Prostate gland (tissue), 2 donors: Measurements from ENCODE around the gene EIF5A2. TPM values are rescaled to one million over a fixed set of nuclear protein-coding genes. Genes with fewer than 3 reads are reported as not detected.

Experiments
- DNase-seq: peaks from one replicate; pipeline ENCODE4 v3.0.0-alpha.2; 2019; ENCODE audit warnings: low spot score
- H3K27ac ChIP-seq, 2 donors: fragments of 200-600 bp; sonication (generic); 2 replicates each; pipeline ENCODE4 v1.5.1; 2017 to 2019
- H3K27me3 ChIP-seq: fragments of 200-600 bp; sonication (generic); replicated peaks from 2 replicates; pipeline ENCODE4 v1.5.1; 2019; ENCODE audit not compliant: insufficient read depth
- H3K36me3 ChIP-seq, 2 donors: fragments of 200-600 bp; sonication (generic); 1 replicate in 1 of 2; 2 replicates in 1 of 2; pipeline versions ENCODE4 v1.5.1 to v1.8.1; 2017 to 2019
- H3K4me1 ChIP-seq: fragments of 200-600 bp; sonication (generic); replicated peaks from 2 replicates; pipeline ENCODE4 v1.5.1; 2019
- H3K4me3 ChIP-seq, 2 donors: fragments of 200-600 bp; sonication (generic); 2 replicates each; pipeline ENCODE4 v1.5.1; 2017 to 2019
- H3K9me3 ChIP-seq: fragments of 200-600 bp; sonication (generic); 2 replicates; pipeline ENCODE4 v1.5.1; 2017
- POLR2A ChIP-seq: fragments of 450-650 bp; IDR thresholded peaks from one replicate; pipeline ENCODE4 v1.6.1; 2016; ENCODE audit warnings: antibody characterized with exemption, mild to moderate bottlenecking
- POLR2AphosphoS5 ChIP-seq: sonication (generic); formaldehyde crosslinking; IDR thresholded peaks from one replicate; pipeline ENCODE4 v1.6.1; 2017; ENCODE audit warnings: antibody characterized with exemption
- WGBS: methylation state at CpG from one replicate; pipeline ENCODE4 v1.1.5; 2018; 5-methylcytosine and 5-hydroxymethylcytosine counted together
- intact Hi-C: fragments of 100-400 bp; cut with DNase I; formaldehyde crosslinking; loops from one replicate; pipeline ENCODE4 v1.14.2; 2022
- total RNA-seq, 2 donors: library from RNA; depleted of rRNA; stranded (reverse); fragments of >200 nt; gene quantifications; one replicate each; pipeline ENCODE4 v1.1.0, GENCODE V29; 2016
- TF ChIP-seq, protein P1 (sequence below), 4 experiments: fragments of 200-600 bp in 2 of 4; fragments of 450-650 bp in 2 of 4; sonication (generic) in 2 of 4; IDR thresholded peaks; 1 replicate in 3 of 4; 2 replicates in 1 of 4; pipeline ENCODE4 v1.5.1; 2016 to 2019; ENCODE audit warnings: antibody characterized with exemption in 4 of 4, mild to moderate bottlenecking in 2 of 4, moderate library complexity in 2 of 4

The EIF5A2 gene
- total RNA-seq, 2 donors from 2014 or later: 1.3 to 3.1 TPM

- 82% methylated on average over 10 of the region's 10 CpGs for WGBS
- Histone ChIP-seq H3K9me3 (no peaks in the 10 kb centered on the region), H3K27ac (no peak overlapping the region), H3K27me3 (no peaks in the 10 kb centered on the region), H3K36me3 (no peaks in the 10 kb centered on the region), H3K4me1 (no peaks in the 10 kb centered on the region), H3K4me3 (no peak overlapping the region)
- no peak for DNase-seq
- intact Hi-C loops: no loop called here
- TF ChIP-seq POLR2AphosphoS5 (no peak), POLR2A (no peak)
- TF ChIP-seq, protein P1, sequence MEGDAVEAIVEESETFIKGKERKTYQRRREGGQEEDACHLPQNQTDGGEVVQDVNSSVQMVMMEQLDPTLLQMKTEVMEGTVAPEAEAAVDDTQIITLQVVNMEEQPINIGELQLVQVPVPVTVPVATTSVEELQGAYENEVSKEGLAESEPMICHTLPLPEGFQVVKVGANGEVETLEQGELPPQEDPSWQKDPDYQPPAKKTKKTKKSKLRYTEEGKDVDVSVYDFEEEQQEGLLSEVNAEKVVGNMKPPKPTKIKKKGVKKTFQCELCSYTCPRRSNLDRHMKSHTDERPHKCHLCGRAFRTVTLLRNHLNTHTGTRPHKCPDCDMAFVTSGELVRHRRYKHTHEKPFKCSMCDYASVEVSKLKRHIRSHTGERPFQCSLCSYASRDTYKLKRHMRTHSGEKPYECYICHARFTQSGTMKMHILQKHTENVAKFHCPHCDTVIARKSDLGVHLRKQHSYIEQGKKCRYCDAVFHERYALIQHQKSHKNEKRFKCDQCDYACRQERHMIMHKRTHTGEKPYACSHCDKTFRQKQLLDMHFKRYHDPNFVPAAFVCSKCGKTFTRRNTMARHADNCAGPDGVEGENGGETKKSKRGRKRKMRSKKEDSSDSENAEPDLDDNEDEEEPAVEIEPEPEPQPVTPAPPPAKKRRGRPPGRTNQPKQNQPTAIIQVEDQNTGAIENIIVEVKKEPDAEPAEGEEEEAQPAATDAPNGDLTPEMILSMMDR (IDR thresholded peaks at IDR 0.05): no peak
Measured at GRCh38 chr3:170862618-170863374, 45.6 kb downstream of the EIF5A2 start.

GRCh38 chr3:170858599-170858998, 49.8 kb downstream of the EIF5A2 start:
- 65% methylated on average over 5 of the region's 5 CpGs for WGBS
- intact Hi-C loops: no loop called here
- Histone ChIP-seq H3K4me3 (no peak overlapping the region), H3K36me3 (no peaks in the 10 kb centered on the region), H3K9me3 (no peaks in the 10 kb centered on the region), H3K27me3 (no peaks in the 10 kb centered on the region), H3K27ac (no peak overlapping the region), H3K4me1 (no peaks in the 10 kb centered on the region)
- DNase-seq: no peak
- TF ChIP-seq POLR2AphosphoS5 (no peak), POLR2A (no peak)
- TF ChIP-seq, protein P1 (IDR thresholded peaks at IDR 0.05): no peak

DNA sequence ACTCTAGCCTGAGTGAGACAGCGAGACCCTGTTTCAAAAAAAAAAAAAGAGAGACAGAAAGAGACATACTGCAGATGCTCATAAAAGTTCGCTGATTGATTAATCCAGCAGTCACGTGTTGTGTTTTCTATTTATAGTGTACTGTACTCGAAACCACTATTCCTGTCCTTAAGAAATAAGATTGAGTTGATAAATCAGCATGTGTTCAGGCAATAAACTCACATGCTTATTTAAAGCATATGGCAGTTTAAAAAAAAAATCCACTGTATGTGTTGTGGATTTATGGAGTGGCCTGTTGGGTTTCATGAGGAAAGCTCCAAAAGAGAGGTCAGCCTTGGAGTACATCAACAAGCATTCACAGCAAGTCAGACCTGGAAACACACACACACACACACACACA, 56.1 kb downstream of the EIF5A2 start:
- 49% methylated on average over 4 of the region's 4 CpGs for WGBS
- Histone ChIP-seq H3K27me3 (no peaks in the 10 kb centered on the region), H3K27ac (no peak overlapping the region), H3K4me3 (no peak overlapping the region), H3K9me3 (no peaks in the 10 kb centered on the region), H3K36me3 (no peaks in the 10 kb centered on the region), H3K4me1 (no peaks in the 10 kb centered on the region)
- intact Hi-C loops: no loop called here
- TF ChIP-seq POLR2AphosphoS5 (no peak), POLR2A (no peak)
- TF ChIP-seq, protein P1 (IDR thresholded peaks at IDR 0.05): no peak
- DNase-seq: no peak

GRCh38 chr3:170848292-170848917, 60.0 kb downstream of the EIF5A2 start:
- 93% methylated on average over 2 of the region's 2 CpGs for WGBS
- Histone ChIP-seq H3K9me3 (no peaks in the 10 kb centered on the region), H3K27ac (no peak overlapping the region), H3K27me3 (no peaks in the 10 kb centered on the region), H3K4me3 (no peak overlapping the region), H3K36me3 (no peaks in the 10 kb centered on the region), H3K4me1 (no peaks in the 10 kb centered on the region)
- intact Hi-C loops: no loop called here
- TF ChIP-seq, protein P1 (IDR thresholded peaks at IDR 0.05): peak in 2 of 4 experiments; percentile 27 to 42
- TF ChIP-seq POLR2A (no peak), POLR2AphosphoS5 (no peak)
- DNase-seq: no peak

- TF ChIP-seq, protein P1 (IDR thresholded peaks at IDR 0.05): no peak
- no peak for TF ChIP-seq POLR2AphosphoS5
- no peaks in the 10 kb centered on the region for H3K9me3 ChIP-seq
- no peaks in the 10 kb centered on the region for H3K4me1 ChIP-seq
- no peaks in the 10 kb centered on the region for H3K27me3 ChIP-seq
- H3K4me3 ChIP-seq: no peak overlapping the region
- no peaks in the 10 kb centered on the region for H3K36me3 ChIP-seq
- intact Hi-C loops: no loop called here
- H3K27ac ChIP-seq: no peak overlapping the region
- DNase-seq: no peak
Measured at GRCh38 chr3:170844377-170844776, 64.1 kb downstream of the EIF5A2 start.
